GM12878 (cell line): ENCODE results near the gene C6orf120.

Source experiments
- EZH2 ChIP-seq: IDR thresholded peaks from 2 replicates; pipeline ENCODE4 v1.6.1; 2012; ENCODE audit warnings: low read depth, mild to moderate bottlenecking, control low read depth, inconsistent platforms, low read length, borderline replicate concordance; ENCODE audit not compliant: control insufficient read depth
- FOXK2 ChIP-seq: fragments of 450-650 bp; IDR thresholded peaks from 2 replicates; pipeline ENCODE4 v1.6.1; 2017; ENCODE audit warnings: mild to moderate bottlenecking, moderate library complexity
- FOXM1 ChIP-seq: IDR thresholded peaks from 2 replicates; pipeline ENCODE4 v1.6.1; 2012; ENCODE audit warnings: low read depth, mild to moderate bottlenecking, inconsistent platforms, low read length, moderate library complexity
- GATAD2B ChIP-seq: fragments of 450-650 bp; conservative IDR thresholded peaks from 2 replicates; pipeline ENCODE4 v1.6.1; 2017; ENCODE audit warnings: low read depth, mild to moderate bottlenecking, moderate library complexity
- IRF5 ChIP-seq: fragments of 450-650 bp; IDR thresholded peaks from 2 replicates; pipeline ENCODE4 v1.6.1; 2017; ENCODE audit warnings: borderline replicate concordance
- PBX3 ChIP-seq: IDR thresholded peaks from 2 replicates; pipeline ENCODE4 v1.6.1; 2011; ENCODE audit warnings: mild to moderate bottlenecking, low read depth, low read length, moderate library complexity; ENCODE audit not compliant: insufficient replicate concordance
- RAD21 ChIP-seq: IDR thresholded peaks from 2 replicates; pipeline ENCODE4 v1.6.1; 2011; ENCODE audit warnings: mild to moderate bottlenecking, low read depth, low read length, moderate library complexity; ENCODE audit not compliant: insufficient read depth
- USF2 ChIP-seq: IDR thresholded peaks from 2 replicates; pipeline ENCODE4 v1.6.1; 2011; ENCODE audit warnings: low read depth, low read length, improper control_type of control experiment, borderline replicate concordance
- ZNF592 ChIP-seq: fragments of 450-650 bp; IDR thresholded peaks from 2 replicates; pipeline ENCODE4 v1.6.1; 2017; ENCODE audit warnings: mild to moderate bottlenecking, moderate library complexity

GRCh38 chr6:169738976-169739529, 37.1 kb downstream of the C6orf120 start:
- no peak for TF ChIP-seq ZNF592
- no peak for TF ChIP-seq IRF5
- no peak for TF ChIP-seq USF2
- TF ChIP-seq FOXK2 = no peak
- TF ChIP-seq PBX3 = no peak
- no peak for TF ChIP-seq FOXM1
- no peak for TF ChIP-seq GATAD2B
- no peak for TF ChIP-seq EZH2
- TF ChIP-seq RAD21 = no peak
